HG02970 (cell line): ENCODE results near the gene SIK3.
"Not testable (repeated sequence)": the region's sequence is repeated elsewhere in the genome, so short reads cannot be mapped to it uniquely, and the experiment has no call there.

ENCODE experiments used
- ATAC-seq: cut with Tn5 transposase; IDR thresholded peaks from one replicate; pipeline ENCODE4 v1.9.1; 2021; ENCODE audit warnings: mild to moderate bottlenecking, moderate library complexity, moderate number of reproducible peaks; ENCODE audit not compliant: unreplicated experiment, low FRiP score

Gene SIK3

GRCh38 chr11:117052196-117053149, 45.8 kb downstream of the SIK3 start:
- no peak for ATAC-seq

GRCh38 chr11:117050121-117050520, 48.1 kb downstream of the SIK3 start:
- not testable (repeated sequence) for ATAC-seq

GRCh38 chr11:117046627-117047026, 51.6 kb downstream of the SIK3 start:
- not testable (repeated sequence) for ATAC-seq

GRCh38 chr11:117045956-117046355, 52.3 kb downstream of the SIK3 start:
- ATAC-seq: no peak

GRCh38 chr11:117045196-117045595, 53.0 kb downstream of the SIK3 start:
- ATAC-seq: no peak

GRCh38 chr11:117044287-117045035, 53.8 kb downstream of the SIK3 start:
- no peak for ATAC-seq

- no peak for ATAC-seq
Measured at GRCh38 chr11:117042689-117043088, 55.5 kb downstream of the SIK3 start.

GRCh38 chr11:117039900-117040299, 58.3 kb downstream of the SIK3 start:
- no peak for ATAC-seq

GRCh38 chr11:117039270-117039669, 59.0 kb downstream of the SIK3 start:
- ATAC-seq: no peak

- ATAC-seq: no peak
Measured at GRCh38 chr11:117037975-117038350, 60.3 kb downstream of the SIK3 start.

- ATAC-seq: no peak
Measured at GRCh38 chr11:117037279-117037974, 60.8 kb downstream of the SIK3 start.

- no peak for ATAC-seq
Measured at GRCh38 chr11:117034901-117035300, 63.3 kb downstream of the SIK3 start.

- ATAC-seq: no peak
Measured at GRCh38 chr11:117026593-117027330, 71.5 kb downstream of the SIK3 start.

GRCh38 chr11:117023707-117024106, 74.5 kb downstream of the SIK3 start:
- ATAC-seq: not testable (repeated sequence)

- no peak for ATAC-seq
Measured at GRCh38 chr11:117023178-117023577, 75.0 kb downstream of the SIK3 start.

GRCh38 chr11:117022526-117022925, 75.7 kb downstream of the SIK3 start:
- ATAC-seq: no peak

- ATAC-seq: no peak
Measured at GRCh38 chr11:117020869-117021564, 77.2 kb downstream of the SIK3 start.

GRCh38 chr11:117020287-117020686, 77.9 kb downstream of the SIK3 start:
- ATAC-seq: no peak

GRCh38 chr11:117019871-117020270, 78.4 kb downstream of the SIK3 start:
- no peak for ATAC-seq

GRCh38 chr11:117017456-117017855, 80.8 kb downstream of the SIK3 start:
- no peak for ATAC-seq
